Gastroesophageal sphincter (tissue), 4 donors: ENCODE data around the gene EPB41L3. TPM values are rescaled to one million over a fixed set of nuclear protein-coding genes. Genes with fewer than 3 reads are reported as not detected.

Experiments used
- ATAC-seq: fragments of 150-250 bp; one replicate; pipeline ENCODE4 v1.9.1; 2016; ENCODE audit warnings: mild to moderate bottlenecking, moderate library complexity
- H3K27ac ChIP-seq, 4 donors: fragments of 200-600 bp; sonication (generic) in 3 of 4; 1 replicate in 3 of 4; 2 replicates in 1 of 4; pipeline ENCODE4 v1.5.1; 2016 to 2019
- H3K27me3 ChIP-seq: fragments of 200-600 bp; sonication (generic); one replicate; pipeline ENCODE4 v1.5.1; 2019
- H3K36me3 ChIP-seq, 2 donors: fragments of 200-600 bp; sonication (generic); one replicate each; pipeline ENCODE4 v1.5.1; 2019; ENCODE audit warnings: control low read depth in 1 of 2
- H3K4me1 ChIP-seq, 3 donors: fragments of 200-600 bp; sonication (generic); 1 replicate in 2 of 3; 2 replicates in 1 of 3; pipeline ENCODE4 v1.5.1; 2016 to 2019; ENCODE audit warnings: control low read depth in 2 of 3
- H3K4me3 ChIP-seq, 2 donors: fragments of 200-600 bp; sonication (generic); one replicate each; pipeline ENCODE4 v1.5.1; 2019; ENCODE audit warnings: mild to moderate bottlenecking in 1 of 2, moderate library complexity in 1 of 2
- H3K9me3 ChIP-seq, 3 donors: fragments of 200-600 bp; sonication (generic); one replicate each; pipeline ENCODE4 v1.5.1; 2017 to 2019; ENCODE audit warnings: control low read depth in 2 of 3
- CTCF ChIP-seq, 4 experiments: fragments of 200-600 bp in 2 of 4; fragments of 450-650 bp in 2 of 4; sonication (generic) in 1 of 4; IDR thresholded peaks; one replicate each; pipeline ENCODE4 v1.5.1; 2017 to 2019; ENCODE audit warnings: antibody characterized with exemption in 4 of 4, mild to moderate bottlenecking in 2 of 4, moderate library complexity in 2 of 4
- EP300 ChIP-seq: sonication (generic); formaldehyde crosslinking; IDR thresholded peaks from one replicate; pipeline ENCODE4 v1.6.1; 2017; ENCODE audit warnings: antibody characterized with exemption, mild to moderate bottlenecking
- POLR2A ChIP-seq, 2 donors: fragments of 450-650 bp; IDR thresholded peaks; one replicate each; pipeline ENCODE4 v1.6.1; 2017; ENCODE audit warnings: antibody characterized with exemption in 2 of 2, mild to moderate bottlenecking in 2 of 2, moderate library complexity in 1 of 2
- POLR2AphosphoS5 ChIP-seq: sonication (generic); formaldehyde crosslinking; IDR thresholded peaks from one replicate; pipeline ENCODE4 v1.6.1; 2017; ENCODE audit warnings: antibody characterized with exemption
- WGBS, 2 donors: methylation state at CpG; one replicate each; pipeline ENCODE4 v1.1.5; 2018; ENCODE audit warnings: low coverage in 1 of 2; 5-methylcytosine and 5-hydroxymethylcytosine counted together
- total RNA-seq, 4 donors: library from RNA; depleted of rRNA; stranded (reverse); fragments of >200 nt; gene quantifications; one replicate each; pipeline ENCODE4 v1.1.0, GENCODE V29; 2016

EPB41L3 gene
- total RNA-seq, 4 donors from 2014 or later = 27.4 to 66.6 (median 43.4) TPM

DNA sequence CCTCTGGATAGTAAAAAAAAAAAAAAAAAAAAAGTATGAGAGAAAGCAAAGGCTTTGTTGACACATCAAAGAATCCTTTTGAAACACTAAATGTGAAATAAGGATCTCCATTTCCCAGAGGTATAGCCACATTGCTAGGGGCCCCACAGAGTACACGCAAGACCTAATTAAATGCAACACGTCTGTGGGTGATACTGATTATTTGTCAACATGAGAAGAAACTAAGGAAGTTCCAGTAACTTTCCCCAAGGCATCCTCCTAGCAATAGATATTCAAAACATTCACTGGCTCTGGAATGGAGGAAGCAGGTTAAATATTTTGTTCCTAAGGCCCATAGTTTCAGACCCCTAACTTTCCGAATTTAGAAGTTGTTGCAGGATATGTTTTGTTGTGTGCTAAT is 24.6 kb upstream of the EPB41L3 start:
- 68 to 74% methylated on average over 2 to 3 of the region's 3 CpGs for WGBS, 2 donors
- H3K9me3 ChIP-seq = no peaks in the 10 kb centered on the region
- TF ChIP-seq POLR2A (IDR thresholded peaks at IDR 0.05) (no peak), EP300 (no peak), POLR2AphosphoS5 (no peak), CTCF (IDR thresholded peaks at IDR 0.05) (no peak)

DNA sequence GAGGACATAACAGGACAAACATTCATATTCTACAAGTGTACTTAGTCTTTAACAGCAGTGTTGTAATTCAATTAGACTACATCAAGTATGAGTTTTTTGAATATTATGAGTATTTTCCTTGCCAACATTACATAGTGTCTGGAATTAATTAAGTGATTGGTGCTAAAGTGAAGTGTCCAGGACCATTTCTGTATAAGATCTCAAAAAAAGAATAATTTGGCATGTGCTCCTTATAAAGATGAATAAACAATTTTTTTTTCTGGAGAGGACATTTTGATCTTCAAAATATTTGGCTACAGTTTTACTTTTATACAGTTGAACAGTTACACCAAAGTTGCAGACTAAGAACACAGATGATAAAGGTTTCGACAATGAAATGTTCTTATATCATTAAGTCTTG is 15.1 kb upstream of the EPB41L3 start:
- no peaks in the 10 kb centered on the region for H3K9me3 ChIP-seq
- H3K27ac ChIP-seq = no peak overlapping the region
- no peak for TF ChIP-seq POLR2AphosphoS5
- TF ChIP-seq CTCF (IDR thresholded peaks at IDR 0.05) = no peak
- no peaks in the 10 kb centered on the region for H3K27me3 ChIP-seq
- H3K4me1 ChIP-seq = no peaks in the 10 kb centered on the region
- 80 to 84% methylated on average over 1 of the region's 1 CpG for WGBS, 2 donors
- no peak for ATAC-seq
- H3K36me3 ChIP-seq = no peaks in the 10 kb centered on the region
- H3K4me3 ChIP-seq = no peak overlapping the region

More for the DNA sequence above, 24.6 kb upstream of the EPB41L3 start:
- peaks cover 0 to 3% (median 0%) of the 10 kb centered on the region in 3 donors for H3K4me1 ChIP-seq
- no peaks in the 10 kb centered on the region for H3K27me3 ChIP-seq
- no peak overlapping the region for H3K4me3 ChIP-seq
- no peak for ATAC-seq
- no peak overlapping the region for H3K27ac ChIP-seq
- H3K36me3 ChIP-seq = no peaks in the 10 kb centered on the region

DNA sequence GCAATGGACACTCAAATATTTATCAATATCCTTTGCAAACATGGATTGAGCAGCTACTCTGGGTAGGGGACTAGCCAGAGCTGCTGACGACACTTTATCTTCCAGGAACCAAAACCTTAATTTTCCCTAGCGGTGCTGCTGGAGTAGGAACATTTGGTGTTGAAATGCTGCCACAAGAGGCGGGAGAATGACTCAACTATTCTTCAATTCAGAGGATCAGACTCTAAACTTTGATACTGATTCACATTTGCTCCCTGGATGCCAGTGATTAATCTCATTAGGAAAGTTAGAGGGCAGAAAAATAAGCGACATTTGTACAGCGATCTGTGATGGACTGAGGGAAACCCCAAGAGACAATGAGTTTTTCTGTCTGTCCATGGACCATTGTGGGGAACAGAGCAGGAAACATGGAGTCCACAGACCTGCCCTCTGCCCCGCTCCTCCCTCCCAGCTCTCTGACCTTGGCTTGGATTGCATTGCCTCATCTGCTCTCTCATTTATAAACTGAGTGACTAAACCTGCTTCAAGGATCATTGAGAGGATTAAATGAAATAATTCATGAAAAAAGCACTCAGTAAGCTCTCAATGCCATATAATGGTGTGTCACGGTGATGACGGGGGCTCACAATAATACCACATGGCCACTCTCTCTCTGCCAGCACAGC is 12.6 kb upstream of the EPB41L3 start:
- no peak overlapping the region for H3K4me3 ChIP-seq
- WGBS, 2 donors = 31 to 64% methylated on average over 6 to 7 of the region's 8 CpGs
- H3K36me3 ChIP-seq = no peaks in the 10 kb centered on the region
- ATAC-seq = peak; percentile 86
- H3K27ac ChIP-seq = peak overlapping the region in 3 of 4 donors; percentile 25 to 64 (median 63)
- no peaks in the 10 kb centered on the region for H3K9me3 ChIP-seq
- peak in 1 of 4 experiments; percentile 32 for TF ChIP-seq CTCF (IDR thresholded peaks at IDR 0.05)
- TF ChIP-seq POLR2AphosphoS5 = no peak
- no peak for TF ChIP-seq EP300
- no peaks in the 10 kb centered on the region for H3K27me3 ChIP-seq
- no peaks in the 10 kb centered on the region for H3K4me1 ChIP-seq

DNA sequence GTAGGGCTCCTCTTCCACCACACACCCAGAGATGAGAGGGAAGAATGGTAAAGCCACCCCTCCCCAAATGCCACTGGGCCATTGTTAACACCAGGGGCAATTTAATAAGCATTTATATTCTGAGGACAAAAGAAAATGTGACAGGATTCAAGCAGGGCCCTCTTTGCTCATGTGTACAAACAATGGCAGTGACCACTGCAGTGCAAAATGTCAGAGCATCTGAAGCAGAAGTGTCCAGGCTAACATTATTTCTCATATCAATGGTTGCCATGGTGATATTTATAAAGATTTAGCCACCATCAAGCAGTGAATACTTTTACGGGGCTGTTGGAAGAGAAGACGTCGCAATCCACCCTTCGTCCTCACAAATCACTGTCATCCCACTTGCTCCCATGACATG is 10.8 kb upstream of the EPB41L3 start:
- Histone ChIP-seq H3K4me1 (no peaks in the 10 kb centered on the region), H3K4me3 (no peak overlapping the region), H3K27ac (no peak overlapping the region), H3K27me3 (no peaks in the 10 kb centered on the region), H3K36me3 (no peaks in the 10 kb centered on the region), H3K9me3 (no peaks in the 10 kb centered on the region)
- TF ChIP-seq POLR2A (IDR thresholded peaks at IDR 0.05) (no peak), POLR2AphosphoS5 (no peak), EP300 (no peak), CTCF (IDR thresholded peaks at IDR 0.05) (no peak)
- WGBS, 2 donors = 92 to 97% methylated on average over 4 of the region's 4 CpGs
- ATAC-seq = no peak

DNA sequence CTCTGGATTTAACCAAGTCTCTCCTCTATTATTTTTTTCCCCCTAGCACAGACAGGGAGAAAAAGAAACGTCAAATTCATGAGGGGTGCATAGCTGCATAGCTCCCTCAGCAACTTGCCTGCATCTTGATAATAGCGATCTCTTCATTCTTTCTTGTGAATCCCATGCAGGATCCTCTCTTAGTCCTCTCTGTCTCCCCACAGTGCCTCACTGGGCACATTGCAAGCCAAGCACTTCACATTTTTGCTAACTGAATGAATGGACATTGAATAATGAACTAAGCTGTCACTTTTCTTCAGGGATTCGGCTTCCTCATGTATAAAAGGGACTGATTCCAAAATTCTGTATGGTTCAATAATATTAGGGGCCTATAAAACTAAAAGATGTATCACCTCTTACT is 2.9 kb upstream of the EPB41L3 start:
- TF ChIP-seq POLR2AphosphoS5 (no peak), CTCF (IDR thresholded peaks at IDR 0.05) (peak in 3 of 4 experiments; percentile 24 to 38 (median 30))
- Histone ChIP-seq H3K27me3 (peaks cover 36% of the 10 kb centered on the region), H3K36me3 (no peaks in the 10 kb centered on the region), H3K9me3 (no peaks in the 10 kb centered on the region), H3K4me1 (peaks cover 0 to 17% (median 0%) of the 10 kb centered on the region in 3 donors), H3K27ac (no peak overlapping the region), H3K4me3 (no peak overlapping the region)
- WGBS, 2 donors = 12 to 14% methylated on average over 3 of the region's 3 CpGs
- ATAC-seq = peak; percentile 39
